Activated naive CD4-positive, alpha-beta T cell treated with anti-CD3 and anti-CD28 coated beads for 36 hours (primary cell): Measurements from ENCODE around the gene SLC35G4. TPM values are rescaled to one million over a fixed set of nuclear protein-coding genes. Genes with fewer than 3 reads are reported as not detected.
"Not testable (repeated sequence)": the region's sequence is repeated elsewhere in the genome, so short reads cannot be mapped to it uniquely, and the experiment has no call there.

Source experiments
- CTCF ChIA-PET: fragments of 350-600 bp; sonication (Branson Sonifier 250); formaldehyde crosslinking; loops from one replicate; lab custom pipeline; 2021; ENCODE audit warnings: antibody characterized with exemption; lab: Charles Lee
- DNase-seq: peaks from one replicate; pipeline ENCODE4 v3.0.0-alpha.2; 2020
- H3K27ac Mint-ChIP-seq: one replicate; pipeline ENCODE4 v1.8.0; 2021; ENCODE audit warnings: mild to moderate bottlenecking, mixed read lengths
- H3K27me3 Mint-ChIP-seq: one replicate; pipeline ENCODE4 v1.8.0; 2021; ENCODE audit warnings: low read depth, mixed read lengths
- H3K36me3 Mint-ChIP-seq: one replicate; pipeline ENCODE4 v1.8.0; 2021; ENCODE audit warnings: low read depth, mixed read lengths
- H3K4me1 Mint-ChIP-seq: one replicate; pipeline ENCODE4 v1.8.0; 2021; ENCODE audit warnings: low read depth, mixed read lengths
- H3K4me3 Mint-ChIP-seq: one replicate; pipeline ENCODE4 v1.8.0; 2021; ENCODE audit warnings: mild to moderate bottlenecking, moderate library complexity, mixed read lengths
- H3K9me3 Mint-ChIP-seq: one replicate; pipeline ENCODE4 v1.8.0; 2021; ENCODE audit warnings: mixed read lengths
- intact Hi-C: fragments of 100-400 bp; cut with micrococcal nuclease; formaldehyde crosslinking; loops from one replicate; pipeline ENCODE4 v1.15.1; 2023
- total RNA-seq, 2 experiments: library from RNA; stranded (reverse); gene quantifications; one replicate each; pipeline ENCODE4 v1.2.3, GENCODE V29; 2021

Gene SLC35G4
- total RNA-seq, 2 experiments from 2014 or later, result not detected

DNA sequence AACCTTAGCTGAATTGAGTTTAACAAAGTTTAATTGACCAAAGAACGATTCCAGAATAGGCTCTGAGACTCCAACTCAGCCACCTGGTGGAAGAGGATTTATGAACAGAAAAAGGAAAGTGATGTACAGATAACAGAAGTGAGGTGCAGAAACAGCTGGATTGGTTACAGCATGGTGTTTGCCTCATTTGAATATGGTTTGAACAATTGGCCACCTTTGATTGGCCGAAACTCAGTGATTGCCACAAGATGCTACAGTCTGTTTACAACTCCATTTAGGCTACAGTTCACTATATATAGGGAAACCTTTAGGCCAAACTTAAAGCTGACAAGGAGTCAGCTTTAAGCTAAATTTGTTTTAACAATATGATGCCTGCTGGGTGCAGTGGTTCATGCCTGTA lies 28.1 kb upstream of the SLC35G4 start:
- CTCF ChIA-PET, result no interaction called here
- H3K27ac Mint-ChIP-seq, result no peak overlapping the region
- intact Hi-C loops, result no loop called here
- no peaks in the 10 kb centered on the region for H3K9me3 Mint-ChIP-seq
- DNase-seq, result no peak
- no peaks in the 10 kb centered on the region for H3K27me3 Mint-ChIP-seq
- H3K4me1 Mint-ChIP-seq, result peaks cover 12% of the 10 kb centered on the region
- no peak overlapping the region for H3K4me3 Mint-ChIP-seq
- no peaks in the 10 kb centered on the region for H3K36me3 Mint-ChIP-seq

DNA sequence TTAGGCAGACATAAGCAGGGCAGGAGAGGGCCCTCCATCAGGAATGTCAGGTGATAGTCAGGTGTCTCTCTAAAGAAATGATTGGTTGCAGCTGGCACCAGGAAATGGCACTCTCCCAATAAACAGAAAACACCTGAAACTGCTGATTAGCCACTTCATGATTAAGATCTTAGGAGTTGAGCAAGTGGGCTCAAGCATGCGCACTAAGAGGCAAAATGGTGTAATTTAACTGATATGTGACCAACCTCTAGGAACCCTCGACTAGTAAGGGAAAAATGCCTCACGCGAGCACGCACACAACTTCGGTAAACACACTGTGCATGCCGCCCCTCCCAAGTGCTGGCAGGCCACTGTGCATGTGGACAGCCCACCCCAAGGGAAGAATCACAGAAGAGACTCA lies 23.8 kb upstream of the SLC35G4 start:
- no peak overlapping the region for H3K27ac Mint-ChIP-seq
- CTCF ChIA-PET, result no interaction called here
- no peaks in the 10 kb centered on the region for H3K9me3 Mint-ChIP-seq
- no peak for DNase-seq
- no peak overlapping the region for H3K4me3 Mint-ChIP-seq
- H3K36me3 Mint-ChIP-seq, result no peaks in the 10 kb centered on the region
- intact Hi-C loops, result no loop called here
- H3K4me1 Mint-ChIP-seq, result peaks cover 13% of the 10 kb centered on the region
- H3K27me3 Mint-ChIP-seq, result no peaks in the 10 kb centered on the region

DNA sequence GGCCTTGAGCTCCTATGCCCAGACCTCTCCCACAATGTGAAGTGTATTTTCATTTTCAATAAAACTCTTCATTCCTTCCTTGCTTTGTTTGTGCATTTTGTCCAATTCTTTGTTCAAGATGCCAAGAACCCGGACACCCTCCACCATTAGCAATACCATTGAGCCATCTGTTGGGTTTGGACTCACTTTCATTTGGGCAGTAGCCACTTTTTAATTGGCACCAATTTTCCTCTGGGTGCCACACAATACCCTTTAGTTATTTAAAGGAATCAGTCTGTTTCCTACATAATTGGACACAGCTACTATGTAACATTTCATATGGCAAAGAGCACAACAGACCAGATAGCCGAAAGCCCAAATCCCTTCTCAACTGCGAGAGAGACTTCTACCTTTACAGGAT lies 22.5 kb upstream of the SLC35G4 start:
- no peak overlapping the region for H3K4me3 Mint-ChIP-seq
- no peaks in the 10 kb centered on the region for H3K36me3 Mint-ChIP-seq
- no peak overlapping the region for H3K27ac Mint-ChIP-seq
- intact Hi-C loops, result no loop called here
- no peak for DNase-seq
- no peaks in the 10 kb centered on the region for H3K27me3 Mint-ChIP-seq
- no peaks in the 10 kb centered on the region for H3K9me3 Mint-ChIP-seq
- CTCF ChIA-PET, result interaction anchor here (1.3 kb wide), 1 partner anchor 735 kb away, joined by 3 read pairs; no protein-coding TSS in a partner anchor
- peaks cover 13% of the 10 kb centered on the region for H3K4me1 Mint-ChIP-seq

DNA sequence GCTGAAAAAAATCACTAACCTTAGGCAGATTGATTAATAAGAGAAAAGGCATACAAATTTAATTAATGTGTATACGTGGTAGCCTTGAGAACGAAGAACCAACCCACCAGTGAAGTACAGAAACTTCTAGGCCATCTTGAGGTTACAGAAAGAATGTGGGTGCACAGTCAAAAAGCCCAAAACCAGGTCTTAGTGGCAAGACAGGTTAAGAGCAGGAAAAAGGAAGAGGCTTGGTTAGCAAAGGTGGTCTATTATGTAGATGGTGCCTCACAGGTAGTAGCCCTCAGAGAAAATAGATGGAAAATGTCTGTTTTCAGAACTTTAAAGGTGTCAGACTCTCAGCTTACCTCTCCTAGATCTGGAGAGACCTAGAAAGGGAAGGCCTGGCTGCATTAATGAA lies 22.0 kb upstream of the SLC35G4 start:
- Mint-ChIP-seq H3K27me3 (no peaks in the 10 kb centered on the region), H3K27ac (no peak overlapping the region), H3K9me3 (no peaks in the 10 kb centered on the region), H3K36me3 (no peaks in the 10 kb centered on the region), H3K4me1 (peaks cover 13% of the 10 kb centered on the region), H3K4me3 (no peak overlapping the region)
- intact Hi-C loops, result no loop called here
- CTCF ChIA-PET, result interaction anchor here (1.3 kb wide), 1 partner anchor 736 kb away, joined by 3 read pairs; no protein-coding TSS in a partner anchor
- DNase-seq, result no peak

DNA sequence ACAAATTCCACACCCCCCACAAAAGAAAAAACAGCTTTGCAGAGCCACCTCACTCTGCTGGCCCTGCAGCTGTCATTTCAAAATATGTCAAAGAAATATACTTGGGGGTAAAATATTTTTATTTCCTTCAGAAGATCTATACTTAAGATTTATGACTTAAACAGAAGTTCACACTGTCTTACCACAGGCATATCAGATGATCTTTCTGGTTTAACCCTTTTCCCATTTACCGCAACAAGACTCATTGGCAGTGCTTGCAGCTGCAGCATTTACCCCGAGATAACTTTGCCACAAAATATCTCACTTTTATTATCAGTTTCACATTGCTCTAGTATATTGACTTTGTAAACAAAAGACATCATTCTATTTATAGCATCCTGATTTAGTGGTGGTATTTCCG lies 21.6 kb upstream of the SLC35G4 start:
- intact Hi-C loops, result no loop called here
- Mint-ChIP-seq H3K27ac (no peak overlapping the region), H3K4me3 (no peak overlapping the region), H3K9me3 (no peaks in the 10 kb centered on the region), H3K36me3 (no peaks in the 10 kb centered on the region), H3K27me3 (no peaks in the 10 kb centered on the region), H3K4me1 (peaks cover 13% of the 10 kb centered on the region)
- CTCF ChIA-PET, result interaction anchor here (1.3 kb wide), 1 partner anchor 736 kb away, joined by 3 read pairs; no protein-coding TSS in a partner anchor
- no peak for DNase-seq

DNA sequence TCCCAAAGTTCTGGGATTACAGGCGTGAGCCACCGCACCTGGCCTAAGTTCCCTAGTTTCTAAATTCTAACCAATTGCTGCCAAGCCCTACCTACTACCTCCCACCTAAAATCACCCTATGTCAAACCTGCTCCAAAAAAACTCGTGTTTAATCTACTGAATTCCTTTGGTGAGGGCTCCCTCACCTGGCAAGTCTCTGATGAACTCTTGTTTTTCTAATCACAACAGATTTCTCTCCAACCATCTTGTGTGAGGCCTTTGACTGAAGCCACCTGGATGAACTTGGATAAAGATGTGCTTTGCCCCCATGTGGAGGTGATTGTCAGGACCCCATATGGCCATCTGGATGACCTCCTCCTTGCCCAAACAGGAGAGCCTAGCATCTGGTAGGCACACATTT lies 17.4 kb upstream of the SLC35G4 start:
- no peaks in the 10 kb centered on the region for H3K9me3 Mint-ChIP-seq
- H3K27me3 Mint-ChIP-seq, result peaks cover 9% of the 10 kb centered on the region
- H3K27ac Mint-ChIP-seq, result no peak overlapping the region
- no peaks in the 10 kb centered on the region for H3K36me3 Mint-ChIP-seq
- CTCF ChIA-PET, result no interaction called here
- no peak overlapping the region for H3K4me3 Mint-ChIP-seq
- intact Hi-C loops, result no loop called here
- no peak for DNase-seq
- peaks cover 11% of the 10 kb centered on the region for H3K4me1 Mint-ChIP-seq

DNA sequence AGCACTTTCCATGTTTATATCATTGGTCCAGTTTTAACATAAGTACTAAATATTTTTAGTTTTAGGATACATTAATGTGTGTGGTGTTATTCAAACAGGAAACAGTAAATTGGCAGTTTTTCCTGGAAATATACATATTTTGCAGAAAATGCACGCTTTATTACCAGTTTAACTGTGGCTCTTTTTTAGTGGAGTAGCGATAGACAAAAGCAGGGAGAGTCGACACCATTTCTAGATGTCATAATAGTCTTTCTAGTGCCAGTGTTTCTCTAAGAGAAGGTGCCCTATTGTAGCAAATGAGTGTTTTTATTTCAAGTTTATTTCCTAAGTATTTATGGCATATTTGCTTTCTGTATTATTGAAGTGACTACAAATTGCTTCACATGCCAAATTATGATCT lies 9.1 kb upstream of the SLC35G4 start:
- H3K27me3 Mint-ChIP-seq, result peaks cover 8% of the 10 kb centered on the region
- H3K36me3 Mint-ChIP-seq, result no peaks in the 10 kb centered on the region
- intact Hi-C loops, result no loop called here
- no peak overlapping the region for H3K4me3 Mint-ChIP-seq
- no peak overlapping the region for H3K27ac Mint-ChIP-seq
- CTCF ChIA-PET, result no interaction called here
- no peak for DNase-seq
- no peaks in the 10 kb centered on the region for H3K4me1 Mint-ChIP-seq
- no peaks in the 10 kb centered on the region for H3K9me3 Mint-ChIP-seq

DNA sequence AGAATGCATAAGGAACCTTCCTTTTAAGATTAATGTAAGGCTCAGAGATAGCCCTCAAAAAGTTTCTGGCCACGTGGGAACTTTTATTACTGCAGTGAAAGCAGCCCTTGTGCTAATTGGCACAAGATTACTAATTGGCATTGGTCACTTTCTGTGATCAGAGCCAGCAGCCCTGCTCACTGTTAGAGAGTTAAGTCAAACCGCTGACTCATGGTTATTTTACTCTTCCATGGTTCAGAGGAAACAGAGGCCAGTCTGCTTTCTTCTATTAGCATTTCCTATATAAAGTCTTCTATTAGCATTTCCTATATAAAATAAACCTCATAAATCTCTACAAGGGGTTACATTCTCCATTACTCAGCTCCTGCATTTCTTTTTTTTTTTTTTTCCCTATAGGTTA lies 1.5 kb upstream of the SLC35G4 start:
- CTCF ChIA-PET, result interaction anchor here (0.6 kb wide), 1 partner anchor 190 kb away, joined by 4 read pairs; no protein-coding TSS in a partner anchor
- no peaks in the 10 kb centered on the region for H3K9me3 Mint-ChIP-seq

DNA sequence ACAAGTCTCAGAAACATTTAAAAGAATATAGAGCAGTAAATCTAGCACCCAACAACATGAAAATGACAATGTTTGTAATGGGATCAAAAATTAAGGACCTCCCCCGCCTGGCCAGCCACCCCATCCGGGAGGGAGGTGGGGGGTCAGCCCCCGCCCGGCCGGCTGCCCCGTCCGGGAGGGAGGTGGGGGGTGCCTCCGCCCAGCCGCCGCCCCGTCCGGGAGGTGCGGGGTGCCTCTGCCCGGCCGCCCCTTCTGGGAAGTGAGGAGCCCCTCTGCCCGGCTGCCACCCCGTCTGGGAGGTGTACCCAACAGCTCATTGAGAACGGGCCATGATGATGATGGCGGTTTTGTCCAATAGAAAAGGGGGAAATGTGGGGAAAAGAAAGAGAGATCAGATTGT lies 778 bp upstream of the SLC35G4 start:
- DNase-seq, CTCF ChIA-PET, H3K9me3 Mint-ChIP-seq, H3K4me1 Mint-ChIP-seq, H3K4me3 Mint-ChIP-seq, H3K27ac Mint-ChIP-seq, H3K36me3 Mint-ChIP-seq, intact Hi-C loops, H3K27me3 Mint-ChIP-seq: not testable (repeated sequence)

More for the DNA sequence above, 1.5 kb upstream of the SLC35G4 start:
- Mint-ChIP-seq H3K27ac (no peak overlapping the region), H3K36me3 (no peaks in the 10 kb centered on the region), H3K4me3 (no peak overlapping the region), H3K27me3 (no peaks in the 10 kb centered on the region), H3K4me1 (no peaks in the 10 kb centered on the region)
- intact Hi-C loops, result no loop called here
- no peak for DNase-seq

DNA sequence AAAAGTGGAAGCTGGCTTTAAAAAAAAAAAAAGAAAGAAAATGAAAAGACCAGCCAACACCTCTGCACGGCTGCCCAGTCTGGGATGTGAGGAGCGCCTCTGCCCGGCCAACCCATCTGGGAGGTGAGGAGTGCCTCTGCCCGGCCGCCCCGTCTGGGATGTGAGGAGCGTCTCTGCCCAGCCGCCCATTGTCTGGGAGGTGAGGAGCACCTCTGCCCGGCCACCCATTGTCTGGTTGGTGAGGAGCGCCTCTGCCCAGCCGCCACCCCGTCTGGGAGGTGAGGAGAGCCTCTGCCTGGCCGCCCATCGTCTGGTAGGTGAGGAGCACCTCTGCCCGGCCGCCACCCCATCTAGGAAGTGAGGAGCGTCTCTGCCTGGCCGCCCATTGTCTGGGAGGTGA lies 3.7 kb downstream of the SLC35G4 start:
- H3K9me3 Mint-ChIP-seq, CTCF ChIA-PET, H3K27me3 Mint-ChIP-seq, H3K4me3 Mint-ChIP-seq, H3K36me3 Mint-ChIP-seq, H3K27ac Mint-ChIP-seq, DNase-seq, H3K4me1 Mint-ChIP-seq, intact Hi-C loops: not testable (repeated sequence)

DNA sequence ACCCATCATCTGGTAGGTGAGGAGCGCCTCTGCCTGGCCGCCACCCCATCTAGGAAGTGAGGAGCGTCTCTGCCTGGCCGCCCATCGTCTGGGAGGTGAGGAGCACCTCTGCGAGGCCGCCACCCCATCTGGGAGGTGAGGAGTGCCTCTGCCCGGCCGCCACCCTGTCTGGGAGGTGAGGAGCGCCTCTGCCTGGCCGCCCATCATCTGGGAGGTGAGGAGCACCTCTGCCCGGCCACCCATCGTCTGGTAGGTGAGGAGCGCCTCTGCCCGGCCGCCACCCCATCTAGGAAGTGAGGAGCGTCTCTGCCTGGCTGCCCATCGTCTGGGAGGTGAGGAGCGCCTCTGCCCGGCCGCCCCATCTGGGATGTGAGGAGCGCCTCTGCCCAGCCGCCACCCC lies 4.2 kb downstream of the SLC35G4 start:
- H3K36me3 Mint-ChIP-seq, H3K27me3 Mint-ChIP-seq, H3K4me3 Mint-ChIP-seq, H3K27ac Mint-ChIP-seq, H3K9me3 Mint-ChIP-seq, DNase-seq, intact Hi-C loops, H3K4me1 Mint-ChIP-seq, CTCF ChIA-PET: not testable (repeated sequence)

DNA sequence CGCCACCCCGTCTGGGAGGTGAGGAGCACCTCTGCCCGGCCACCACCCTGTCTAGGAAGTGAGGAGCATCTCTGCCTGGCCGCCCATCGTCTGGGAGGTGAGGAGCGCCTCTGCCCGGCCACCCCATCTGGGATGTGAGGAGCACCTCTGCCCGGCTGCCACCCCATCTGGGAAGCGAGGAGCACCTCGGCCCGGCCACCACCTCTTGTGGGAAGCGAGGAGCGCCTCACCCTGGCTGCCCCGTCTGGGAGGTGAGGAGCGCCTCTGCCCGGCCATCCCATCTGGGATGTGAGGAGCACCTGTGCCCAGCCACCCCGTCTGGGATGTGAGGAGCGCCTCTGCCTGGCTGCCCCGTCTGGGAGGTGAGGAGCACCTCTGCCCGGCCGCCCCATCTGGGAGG lies 4.6 kb downstream of the SLC35G4 start:
- CTCF ChIA-PET, H3K27ac Mint-ChIP-seq, H3K36me3 Mint-ChIP-seq, intact Hi-C loops, H3K4me3 Mint-ChIP-seq, H3K9me3 Mint-ChIP-seq, DNase-seq, H3K4me1 Mint-ChIP-seq, H3K27me3 Mint-ChIP-seq: not testable (repeated sequence)

DNA sequence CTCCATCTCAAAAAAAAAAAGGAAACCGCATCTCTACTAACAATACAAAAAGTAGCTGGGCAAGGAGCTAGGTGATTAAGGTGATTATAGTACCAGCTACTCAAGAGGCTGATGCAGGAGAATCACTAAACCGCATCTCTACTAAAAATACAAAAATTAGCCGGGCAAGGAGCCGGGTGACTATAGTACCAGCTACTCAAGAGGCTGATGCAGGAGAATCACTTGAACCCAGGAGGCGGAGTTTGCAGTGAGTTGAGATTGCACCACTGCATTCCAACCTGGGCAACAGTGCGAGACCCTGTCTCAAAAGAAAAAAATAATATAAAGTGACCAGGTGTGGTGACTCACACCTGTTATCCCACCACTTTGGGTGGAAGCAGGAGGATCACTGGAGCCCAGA lies 5.6 kb downstream of the SLC35G4 start:
- DNase-seq, H3K27me3 Mint-ChIP-seq, intact Hi-C loops, H3K9me3 Mint-ChIP-seq, H3K4me3 Mint-ChIP-seq, CTCF ChIA-PET, H3K4me1 Mint-ChIP-seq, H3K36me3 Mint-ChIP-seq, H3K27ac Mint-ChIP-seq: not testable (repeated sequence)
